Measurements from ENCODE around the gene ZBTB46.

The ZBTB46 gene

DNA sequence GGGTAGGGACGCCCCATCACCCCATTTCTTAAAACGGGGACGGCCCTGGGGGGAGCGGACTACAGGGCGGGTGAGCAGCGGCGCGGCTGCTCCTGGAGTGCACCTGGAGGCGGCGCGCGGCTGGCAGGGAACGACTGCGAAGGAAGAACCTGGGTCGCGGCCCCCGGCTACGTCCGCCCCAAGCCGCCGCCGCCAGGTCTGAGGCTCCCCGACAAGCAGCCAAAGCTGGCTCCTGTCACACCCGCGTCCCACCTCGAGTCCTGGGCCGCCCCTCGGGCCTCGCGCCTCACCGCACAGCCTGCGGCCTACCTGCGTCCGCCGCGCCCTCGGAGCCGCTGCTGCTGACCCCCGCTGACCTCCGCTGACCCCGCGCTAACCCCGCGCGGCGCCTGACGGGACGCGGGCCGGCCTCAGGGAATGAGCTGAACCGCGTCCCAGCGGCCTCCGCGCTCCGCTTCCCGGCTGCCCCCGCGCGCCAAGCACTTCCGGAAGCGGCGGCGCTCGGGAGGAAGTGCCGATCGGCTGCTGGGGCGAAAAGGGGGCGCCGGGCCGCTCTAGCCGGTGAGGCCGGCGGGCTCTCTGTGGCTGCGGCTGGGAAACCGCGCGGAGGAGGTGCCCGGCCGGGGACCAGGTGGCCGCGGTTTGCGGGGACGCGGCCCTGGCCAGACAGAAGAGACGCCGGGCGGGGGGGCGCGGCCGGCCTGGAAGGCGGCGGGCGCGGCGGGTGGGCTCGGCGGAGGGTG is 123.3 kb downstream of the ZBTB46 start, which contains the start of the genes ARFRP1 and ZGPAT:
TSS of gene ARFRP1 (minus strand) at position 419 of the 743 bp plus-strand sequence. CDS start 885 bp downstream, outside the sequence.
TSS of gene ZGPAT (plus strand) at position 482 of the 743 bp plus-strand sequence. CDS start 542 bp downstream, outside the sequence.
- DNase-seq (ENCODE audit: low read depth in 2 of 2, low spot score in 1 of 2): peak; percentile 64 to 76

GRCh38 chr20:63706852-63707557 is 124.1 kb downstream of the ZBTB46 start:
- peak in 1 of 2 donors; percentile 42 for DNase-seq (ENCODE audit: low read depth in 2 of 2, low spot score in 1 of 2)

DNA sequence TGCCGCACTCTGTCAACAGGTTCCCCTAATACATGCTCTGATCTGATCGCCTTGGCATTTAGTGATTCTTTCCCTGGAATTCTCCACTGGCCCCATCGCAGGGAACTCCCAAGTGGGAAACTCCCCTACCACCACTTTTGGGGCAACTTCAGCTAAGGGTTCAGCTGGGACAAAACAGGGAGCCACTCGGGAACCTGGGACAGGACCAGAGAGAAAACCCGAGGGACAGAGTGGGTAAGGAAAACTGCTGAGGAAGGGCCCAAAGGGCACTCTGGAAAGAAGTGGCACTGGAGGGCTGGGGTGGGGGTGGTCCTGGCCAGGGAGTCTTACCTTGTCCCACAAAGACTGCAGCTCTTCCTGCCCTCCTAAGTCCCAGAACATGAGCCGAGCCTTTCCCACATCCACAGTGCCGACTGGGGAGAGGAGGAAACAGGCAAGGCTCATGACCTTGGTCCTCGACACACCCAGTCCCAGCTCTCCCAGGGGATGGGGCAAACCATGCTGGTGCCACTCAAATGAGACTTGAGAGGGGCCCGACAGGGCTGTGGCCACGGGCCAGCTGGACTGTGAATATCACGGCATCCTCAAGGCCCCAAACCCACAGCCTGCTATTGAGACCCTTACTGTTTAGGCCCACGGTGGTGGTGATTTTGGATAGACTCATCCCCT is 124.9 kb downstream of the ZBTB46 start:
- no peak for DNase-seq (ENCODE audit: low read depth in 2 of 2, low spot score in 1 of 2)

- DNase-seq (ENCODE audit: low read depth in 2 of 2, low spot score in 1 of 2): no peak
Measured at GRCh38 chr20:63705232-63706026, 125.6 kb downstream of the ZBTB46 start.

GRCh38 chr20:63704749-63705117 is 126.3 kb downstream of the ZBTB46 start:
- DNase-seq (ENCODE audit: low read depth in 2 of 2, low spot score in 1 of 2): no peak

DNA sequence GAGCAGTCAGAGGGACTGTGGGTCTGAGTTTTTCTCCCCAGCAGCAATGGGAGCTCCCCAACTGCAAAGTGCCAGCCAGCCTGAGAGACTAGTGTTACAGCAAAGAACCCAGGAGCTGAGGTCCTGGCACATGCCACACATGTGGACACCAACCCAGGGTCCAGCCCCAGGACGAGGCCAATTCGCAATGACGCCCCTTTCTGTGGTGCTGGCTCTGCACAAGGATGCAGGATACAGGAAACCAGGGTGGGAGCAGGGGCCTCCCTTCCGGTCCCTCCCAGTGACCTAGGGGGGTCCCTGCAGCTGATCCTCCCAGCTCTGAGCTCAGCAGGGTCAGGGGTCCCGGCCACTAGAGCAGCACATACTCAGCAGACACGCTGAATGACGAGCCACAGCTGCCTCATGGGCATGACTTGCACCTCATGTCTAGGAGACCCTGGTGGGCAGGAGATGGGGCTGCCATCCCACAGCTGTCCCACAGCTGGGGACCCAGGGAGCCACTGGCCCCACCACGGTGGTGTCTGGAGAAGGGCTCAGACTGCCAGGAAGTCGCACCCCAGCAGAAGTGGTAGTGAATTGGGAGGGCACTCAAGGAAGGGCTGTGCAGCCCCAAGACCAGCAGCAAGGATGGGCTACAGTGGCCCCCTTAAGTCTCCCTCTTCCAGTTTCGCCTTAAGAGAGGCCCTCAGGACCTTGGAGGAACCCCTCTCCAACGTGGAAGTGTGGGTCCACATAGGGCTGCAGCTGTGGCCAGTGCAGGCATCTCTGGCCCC is 126.9 kb downstream of the ZBTB46 start:
- DNase-seq (ENCODE audit: low read depth in 2 of 2, low spot score in 1 of 2): no peak

GRCh38 chr20:63703471-63703975 is 127.5 kb downstream of the ZBTB46 start:
- DNase-seq (ENCODE audit: low read depth in 2 of 2, low spot score in 1 of 2): no peak

DNA sequence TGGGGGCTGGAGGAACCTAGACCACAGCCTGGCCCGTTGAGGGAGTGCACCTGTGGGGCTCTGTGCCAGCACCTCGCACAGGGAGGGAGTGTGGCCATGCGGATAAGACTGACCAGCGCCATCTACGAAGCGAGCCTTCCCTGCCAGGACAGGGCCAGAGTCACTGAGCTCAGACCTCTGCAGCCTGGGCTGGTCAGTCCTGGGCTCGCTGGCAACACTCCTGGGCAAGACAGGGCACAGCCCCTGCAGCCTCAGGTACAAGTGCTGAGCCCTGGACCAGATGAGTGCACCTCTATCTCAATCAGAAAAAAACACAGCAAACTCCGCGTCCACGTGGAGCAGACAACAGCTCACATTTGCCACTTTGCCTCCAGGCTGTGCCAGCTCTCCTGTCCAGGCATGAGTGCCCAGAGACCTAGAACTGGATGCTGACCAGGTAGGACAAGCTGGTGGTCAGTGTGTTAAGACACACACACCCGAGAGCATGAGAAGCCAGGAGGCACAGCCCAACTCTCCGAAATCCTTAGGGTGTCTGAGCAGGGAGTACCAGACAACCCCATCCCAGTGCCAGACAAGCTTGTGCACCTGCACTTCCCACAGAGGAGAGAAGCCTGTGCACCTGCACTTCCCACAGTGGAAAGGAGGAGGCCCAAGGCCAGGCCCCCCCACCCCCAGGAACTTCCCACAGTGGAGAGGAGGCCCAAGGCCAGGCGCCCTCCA is 128.2 kb downstream of the ZBTB46 start:
- DNase-seq (ENCODE audit: low read depth in 2 of 2, low spot score in 1 of 2): no peak

- DNase-seq (ENCODE audit: low read depth in 2 of 2, low spot score in 1 of 2): no peak
Measured at GRCh38 chr20:63702036-63702665, 128.9 kb downstream of the ZBTB46 start.

DNA sequence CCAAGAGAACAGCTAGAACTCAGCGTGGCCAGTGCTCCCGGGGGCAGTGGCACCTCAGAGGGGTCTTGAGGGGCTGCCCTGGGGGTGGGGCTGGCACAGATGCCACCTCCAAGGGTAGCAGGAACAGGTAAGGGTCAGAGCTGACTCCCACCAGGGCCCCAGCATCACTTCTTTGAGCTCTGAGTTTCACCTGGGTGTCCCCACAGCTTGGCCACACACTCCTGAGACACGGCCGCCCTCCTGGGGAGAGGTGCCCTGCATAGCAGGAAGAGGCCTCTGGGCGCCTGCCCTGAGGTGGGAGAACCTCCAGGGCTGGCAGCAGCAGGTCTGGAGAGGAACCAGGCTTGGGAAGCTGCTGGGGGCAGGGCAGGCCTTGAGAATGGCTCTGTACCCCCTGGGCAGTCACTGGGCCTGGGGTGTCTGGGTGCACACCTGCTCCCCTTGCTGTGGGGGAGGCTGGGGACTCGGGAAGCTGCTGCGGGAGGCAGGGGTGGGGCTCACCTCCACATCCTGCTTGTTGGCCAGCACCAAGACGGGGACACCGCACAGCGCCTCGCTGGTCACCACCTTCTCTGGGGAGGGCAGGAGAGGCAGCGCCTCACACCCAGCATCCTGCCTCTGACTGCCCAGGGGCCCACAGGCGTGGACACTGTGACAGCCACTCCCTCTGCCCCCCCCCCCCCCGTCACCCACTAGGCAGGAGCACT is 129.6 kb downstream of the ZBTB46 start:
- DNase-seq (ENCODE audit: low read depth in 2 of 2, low spot score in 1 of 2): no peak

DNA sequence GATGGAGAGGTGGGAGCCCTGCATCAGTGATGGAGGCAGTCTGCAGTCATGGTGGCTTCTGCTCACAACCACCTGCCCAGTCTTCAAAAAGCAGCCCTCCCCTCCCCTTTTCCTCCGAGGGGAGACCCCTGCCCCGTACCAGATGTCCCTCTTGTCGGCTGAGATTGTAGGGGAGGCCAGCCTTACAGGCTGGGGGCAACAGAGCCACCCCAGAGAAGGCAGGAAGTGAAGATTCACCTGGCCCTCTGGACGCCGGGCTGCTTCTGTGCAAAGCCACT is 130.1 kb downstream of the ZBTB46 start:
- no peak for DNase-seq (ENCODE audit: low read depth in 2 of 2, low spot score in 1 of 2)

DNA sequence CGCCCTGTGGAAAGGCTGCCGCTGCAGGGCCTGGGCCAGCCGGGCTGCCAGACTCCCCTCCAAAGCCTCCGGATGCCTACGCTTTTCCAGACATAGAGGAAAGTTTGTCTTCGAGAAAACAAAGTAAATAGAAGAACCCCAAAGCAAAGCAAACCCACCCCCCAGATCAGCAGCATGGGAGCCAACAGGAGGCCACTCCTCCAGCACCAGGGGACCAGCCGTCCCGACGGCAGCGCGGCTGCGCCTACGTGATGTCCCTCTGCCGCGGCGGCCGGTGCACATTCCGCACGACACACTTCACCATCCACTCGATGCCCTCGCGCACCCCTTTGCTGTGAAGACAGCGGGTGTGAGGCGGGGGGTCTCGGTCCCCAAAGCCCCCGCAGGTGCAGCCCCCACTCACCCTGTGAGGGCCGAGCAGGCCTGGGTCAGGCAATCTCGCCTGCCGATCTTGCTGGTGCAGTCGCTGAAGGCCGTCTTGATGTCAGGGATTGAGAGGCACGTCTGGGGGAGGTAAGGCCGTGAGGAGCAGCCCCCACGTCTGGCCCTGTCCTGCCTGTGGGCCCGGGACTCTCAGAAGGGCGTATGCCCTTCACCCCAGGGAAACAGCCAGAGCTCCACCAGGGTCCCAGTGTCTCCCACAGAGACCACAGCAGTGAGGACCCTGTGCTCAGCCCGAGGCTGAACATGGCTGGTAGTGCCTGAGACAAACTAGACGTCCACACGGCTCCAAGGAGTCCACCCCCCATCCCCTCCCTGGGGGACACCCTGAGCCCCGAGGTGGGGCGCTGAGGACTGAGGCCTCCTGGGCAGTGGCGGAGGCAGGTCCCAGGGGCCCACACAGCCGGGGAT is 130.6 kb downstream of the ZBTB46 start:
- DNase-seq (ENCODE audit: low read depth in 2 of 2, low spot score in 1 of 2): no peak

GRCh38 chr20:63699466-63700198 is 131.4 kb downstream of the ZBTB46 start:
- no peak for DNase-seq (ENCODE audit: low read depth in 2 of 2, low spot score in 1 of 2)

DNA sequence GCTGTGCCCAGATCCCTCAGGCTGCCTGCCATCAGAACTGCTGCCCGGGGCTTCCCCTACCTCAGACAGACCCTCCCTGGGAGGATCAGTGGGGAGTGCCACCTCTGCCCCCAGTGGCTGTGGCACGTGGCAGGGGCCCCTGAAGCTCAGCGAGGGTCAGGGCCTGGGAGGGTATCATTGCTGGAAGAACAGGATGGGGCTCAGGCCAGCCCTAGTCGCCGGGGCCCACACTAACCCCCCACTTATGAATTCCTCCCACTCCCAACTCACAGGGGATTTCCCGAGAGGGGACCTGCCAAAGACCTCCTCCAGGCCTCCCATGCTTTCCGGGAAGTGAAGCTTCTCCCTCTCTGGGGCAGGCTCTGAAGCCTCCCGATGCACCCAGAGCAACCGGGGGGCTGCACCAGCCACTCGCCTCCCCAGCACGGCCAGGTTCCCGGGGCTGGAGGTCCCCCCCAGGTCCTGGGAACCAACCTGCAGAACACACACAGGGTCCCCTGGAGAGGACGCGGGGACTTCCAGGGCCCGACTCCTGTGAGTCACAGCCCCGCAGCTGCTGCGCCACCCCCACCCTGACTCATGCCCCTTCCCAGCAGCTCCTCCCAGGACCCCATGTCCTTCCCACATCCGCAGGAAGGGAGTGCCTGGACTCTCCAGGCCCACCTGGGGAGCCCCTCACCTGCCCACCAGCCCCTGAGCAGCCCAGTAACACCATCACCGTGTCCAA is 132.2 kb downstream of the ZBTB46 start:
- DNase-seq (ENCODE audit: low read depth in 2 of 2, low spot score in 1 of 2): peak in 1 of 2 donors; percentile 21

- no peak for DNase-seq (ENCODE audit: low read depth in 2 of 2, low spot score in 1 of 2)
Measured at GRCh38 chr20:63697868-63698545, 133.1 kb downstream of the ZBTB46 start.

- DNase-seq (ENCODE audit: low read depth in 2 of 2, low spot score in 1 of 2): no peak
Measured at GRCh38 chr20:63697357-63697867, 133.7 kb downstream of the ZBTB46 start.
